Epidermal melanocyte (primary cell): Measurements from ENCODE around the gene RARB.

Experiments used
- DNase-seq: peaks from one replicate; pipeline ENCODE4 v3.0.0; 2011; ENCODE audit warnings: low spot score; ENCODE audit not compliant: insufficient read length

The RARB gene

GRCh38 chr3:25447925-25448324 is 19.9 kb downstream of the RARB start:
- no peak for DNase-seq

- DNase-seq: no peak
Observed at GRCh38 chr3:25448750-25449692, 21.0 kb downstream of the RARB start.

GRCh38 chr3:25449857-25450256 is 21.8 kb downstream of the RARB start:
- no peak for DNase-seq

GRCh38 chr3:25452192-25452591 is 24.1 kb downstream of the RARB start:
- DNase-seq: no peak

GRCh38 chr3:25452740-25453139 is 24.7 kb downstream of the RARB start:
- DNase-seq: no peak

- no peak for DNase-seq
Observed at GRCh38 chr3:25453619-25454004, 25.5 kb downstream of the RARB start.

- DNase-seq: no peak
Observed at GRCh38 chr3:25454005-25454927, 26.2 kb downstream of the RARB start.

GRCh38 chr3:25455441-25456132 is 27.5 kb downstream of the RARB start:
- no peak for DNase-seq

- DNase-seq: no peak
Observed at GRCh38 chr3:25456723-25457670, 28.9 kb downstream of the RARB start.

GRCh38 chr3:25457671-25458419 is 29.8 kb downstream of the RARB start:
- no peak for DNase-seq

- no peak for DNase-seq
Observed at GRCh38 chr3:25458420-25458814, 30.4 kb downstream of the RARB start.

- no peak for DNase-seq
Observed at GRCh38 chr3:25460751-25461150, 32.7 kb downstream of the RARB start.

- DNase-seq: no peak
Observed at GRCh38 chr3:25461946-25462345, 33.9 kb downstream of the RARB start.

- DNase-seq: no peak
Observed at GRCh38 chr3:25462495-25462894, 34.4 kb downstream of the RARB start.

GRCh38 chr3:25463836-25464418 is 35.9 kb downstream of the RARB start:
- no peak for DNase-seq

GRCh38 chr3:25465266-25465860 is 37.3 kb downstream of the RARB start:
- no peak for DNase-seq

GRCh38 chr3:25468866-25469319 is 40.8 kb downstream of the RARB start:
- DNase-seq: no peak

- no peak for DNase-seq
Observed at GRCh38 chr3:25469558-25469957, 41.5 kb downstream of the RARB start.
